GM10266 (cell line): Measurements from ENCODE around the gene TNFRSF12A.

Source experiments
- DNase-seq: peaks from one replicate; pipeline ENCODE4 v3.0.0; 2012; ENCODE audit errors: extremely low spot score
- TF ChIP-seq, protein P1 (sequence below): IDR thresholded peaks from 2 replicates; pipeline ENCODE4 v1.5.1; 2012; ENCODE audit warnings: mild to moderate bottlenecking, low read depth; ENCODE audit not compliant: control insufficient read depth, insufficient read depth; ENCODE audit errors: missing control alignments

TNFRSF12A gene

DNA sequence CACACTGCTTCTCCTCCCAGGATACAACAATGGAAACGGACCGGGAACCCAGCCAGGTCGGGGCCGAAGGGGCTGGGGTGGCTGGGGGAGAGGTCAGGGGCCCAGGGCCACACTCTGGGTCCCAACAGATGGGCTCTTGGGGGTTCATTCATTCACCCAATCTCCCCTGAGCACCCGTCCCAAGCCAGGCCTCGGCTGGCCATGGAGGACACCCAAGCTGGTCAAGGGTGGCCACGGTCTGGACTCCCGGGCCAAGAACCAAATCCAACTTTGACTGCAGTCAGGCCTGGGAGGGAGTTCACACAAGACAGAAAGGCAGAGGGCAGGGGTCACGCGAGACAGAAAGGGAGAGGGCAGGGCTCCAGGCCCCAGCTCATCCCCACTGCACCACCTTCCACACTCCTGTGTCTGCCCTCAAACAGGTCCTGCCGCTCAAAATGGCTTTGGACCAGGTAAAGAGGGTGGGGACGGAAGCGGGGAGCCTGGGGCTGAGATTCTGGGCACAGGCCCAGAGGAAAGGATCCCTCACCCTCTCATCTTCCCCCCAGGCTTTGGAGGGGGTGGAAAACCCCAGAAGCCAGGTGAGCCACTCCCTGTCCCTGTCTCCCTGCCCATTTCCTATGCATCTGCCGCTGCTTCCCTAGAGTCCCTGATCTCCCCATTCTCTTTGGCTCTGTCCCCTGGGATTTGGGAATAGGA, 27.6 kb upstream of the TNFRSF12A start:
- no peak for DNase-seq
- TF ChIP-seq, protein P1, sequence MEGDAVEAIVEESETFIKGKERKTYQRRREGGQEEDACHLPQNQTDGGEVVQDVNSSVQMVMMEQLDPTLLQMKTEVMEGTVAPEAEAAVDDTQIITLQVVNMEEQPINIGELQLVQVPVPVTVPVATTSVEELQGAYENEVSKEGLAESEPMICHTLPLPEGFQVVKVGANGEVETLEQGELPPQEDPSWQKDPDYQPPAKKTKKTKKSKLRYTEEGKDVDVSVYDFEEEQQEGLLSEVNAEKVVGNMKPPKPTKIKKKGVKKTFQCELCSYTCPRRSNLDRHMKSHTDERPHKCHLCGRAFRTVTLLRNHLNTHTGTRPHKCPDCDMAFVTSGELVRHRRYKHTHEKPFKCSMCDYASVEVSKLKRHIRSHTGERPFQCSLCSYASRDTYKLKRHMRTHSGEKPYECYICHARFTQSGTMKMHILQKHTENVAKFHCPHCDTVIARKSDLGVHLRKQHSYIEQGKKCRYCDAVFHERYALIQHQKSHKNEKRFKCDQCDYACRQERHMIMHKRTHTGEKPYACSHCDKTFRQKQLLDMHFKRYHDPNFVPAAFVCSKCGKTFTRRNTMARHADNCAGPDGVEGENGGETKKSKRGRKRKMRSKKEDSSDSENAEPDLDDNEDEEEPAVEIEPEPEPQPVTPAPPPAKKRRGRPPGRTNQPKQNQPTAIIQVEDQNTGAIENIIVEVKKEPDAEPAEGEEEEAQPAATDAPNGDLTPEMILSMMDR: no peak

DNA sequence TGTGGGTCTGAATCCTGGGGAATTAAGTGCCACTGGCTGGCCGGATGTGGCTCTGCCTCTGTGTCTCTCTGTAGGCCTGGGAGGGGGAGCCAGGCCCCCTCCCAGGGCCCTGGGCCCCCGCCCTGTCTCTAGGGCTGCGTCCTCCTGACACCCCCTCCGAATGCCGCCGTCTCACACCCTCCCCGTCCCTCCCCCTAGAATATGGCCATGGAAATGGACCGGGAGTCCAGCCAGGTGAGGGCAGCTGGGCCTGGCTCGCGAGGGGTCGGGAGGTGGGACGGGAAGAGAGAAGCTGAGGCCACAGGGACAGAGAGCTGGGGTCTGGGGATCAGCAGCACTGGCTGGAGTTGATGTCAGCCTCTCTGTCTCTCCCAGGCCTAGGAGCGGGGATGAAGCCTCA, 23.9 kb upstream of the TNFRSF12A start:
- DNase-seq: no peak
- TF ChIP-seq, protein P1: no peak

DNA sequence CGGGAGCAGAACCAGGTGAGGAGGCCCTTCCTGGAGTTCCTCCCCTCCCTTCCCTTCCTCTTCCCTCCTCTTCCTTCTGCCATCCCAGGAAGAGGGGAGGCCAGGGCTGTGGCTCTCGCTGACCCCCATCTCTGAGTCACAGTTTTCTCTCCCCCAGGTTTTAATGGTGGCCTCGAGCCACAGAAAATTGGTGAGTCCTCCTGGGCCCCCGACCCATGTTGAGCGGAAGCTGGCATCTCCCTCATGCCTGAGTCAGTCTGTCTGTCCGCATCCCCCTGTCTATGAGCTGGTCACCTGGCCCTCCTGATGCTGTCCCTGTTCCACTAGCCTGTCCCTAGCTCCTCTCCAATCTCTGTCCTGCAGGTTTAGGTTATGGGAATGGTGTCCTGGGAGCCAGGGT, 20.2 kb upstream of the TNFRSF12A start:
- TF ChIP-seq, protein P1: no peak
- DNase-seq: no peak

DNA sequence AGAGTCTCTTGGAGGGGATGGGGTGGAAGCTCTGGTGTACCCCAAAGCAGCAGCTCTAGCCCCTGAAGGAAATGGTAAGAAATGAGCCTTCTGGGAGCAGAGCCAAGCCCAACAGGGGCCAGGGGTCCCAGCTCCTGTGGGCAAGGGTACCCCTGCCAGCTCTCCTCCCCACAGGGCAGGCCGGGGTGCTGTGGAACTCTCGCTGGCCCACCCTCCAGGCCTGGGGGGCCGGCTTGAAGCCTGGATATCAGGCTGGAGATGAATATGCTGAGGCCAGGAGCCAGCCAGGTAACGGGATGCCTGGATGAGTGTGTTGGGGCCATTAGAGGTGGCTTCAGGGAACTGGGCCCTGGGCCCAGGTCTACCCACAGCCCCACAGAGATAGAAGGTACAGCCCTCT, 19.6 kb upstream of the TNFRSF12A start:
- TF ChIP-seq, protein P1: no peak
- DNase-seq: no peak

DNA sequence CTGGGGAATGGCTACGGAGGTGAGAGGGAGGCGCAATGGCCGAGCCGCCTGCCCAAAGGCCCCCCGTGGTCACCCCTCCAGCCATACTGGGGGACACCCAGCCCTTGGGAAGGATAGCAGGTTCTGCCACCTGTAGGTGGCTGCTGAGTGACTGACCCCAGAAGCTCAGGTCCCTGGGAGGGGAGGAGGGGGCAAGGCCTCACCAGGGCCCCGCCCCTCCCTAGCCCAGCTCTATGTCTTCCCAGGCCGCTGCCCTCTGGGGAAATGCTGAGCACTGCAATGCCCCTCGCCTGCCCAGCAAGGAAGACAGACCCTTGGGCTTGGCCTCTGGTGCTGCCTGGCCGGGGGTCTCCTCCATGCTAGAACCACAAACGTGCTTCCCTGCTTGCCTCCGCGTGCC, 18.9 kb upstream of the TNFRSF12A start:
- DNase-seq: no peak
- TF ChIP-seq, protein P1: no peak

DNA sequence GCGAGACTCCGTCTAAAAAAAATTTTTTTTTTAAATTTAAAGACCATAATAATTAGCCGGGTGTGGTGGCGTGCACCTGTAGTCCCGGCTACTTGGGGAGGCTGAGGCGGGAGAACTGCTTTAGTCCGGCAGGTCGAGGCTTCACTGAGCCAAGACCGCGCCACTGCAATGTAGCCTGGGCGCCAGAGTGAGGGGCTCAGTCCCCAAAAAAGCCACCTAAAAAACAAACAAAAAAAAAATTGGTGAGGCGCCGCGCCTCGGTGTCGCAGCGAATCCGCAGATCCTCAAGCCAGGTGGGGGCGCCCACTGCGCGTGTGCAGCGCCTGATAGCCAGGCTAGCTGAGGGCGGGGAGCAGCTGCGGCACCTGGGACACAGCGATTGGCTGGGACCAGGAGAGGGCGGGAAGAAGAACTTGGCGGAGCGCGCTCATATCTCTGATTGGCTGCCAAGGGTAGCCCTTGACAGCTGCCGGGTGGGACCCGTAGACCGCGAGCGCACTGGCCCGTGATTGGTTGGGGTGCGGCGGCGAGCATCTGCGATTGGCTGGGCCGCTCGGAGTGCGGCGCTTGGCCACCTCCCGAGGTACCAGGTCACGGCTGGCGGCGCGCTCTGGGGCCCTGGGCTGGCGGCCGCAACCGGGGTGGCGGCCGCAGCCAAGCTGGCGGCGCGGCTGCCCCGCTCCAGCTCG, 16.4 kb upstream of the TNFRSF12A start:
- peak; percentile 99 for DNase-seq
- TF ChIP-seq, protein P1: peak; percentile 83

DNA sequence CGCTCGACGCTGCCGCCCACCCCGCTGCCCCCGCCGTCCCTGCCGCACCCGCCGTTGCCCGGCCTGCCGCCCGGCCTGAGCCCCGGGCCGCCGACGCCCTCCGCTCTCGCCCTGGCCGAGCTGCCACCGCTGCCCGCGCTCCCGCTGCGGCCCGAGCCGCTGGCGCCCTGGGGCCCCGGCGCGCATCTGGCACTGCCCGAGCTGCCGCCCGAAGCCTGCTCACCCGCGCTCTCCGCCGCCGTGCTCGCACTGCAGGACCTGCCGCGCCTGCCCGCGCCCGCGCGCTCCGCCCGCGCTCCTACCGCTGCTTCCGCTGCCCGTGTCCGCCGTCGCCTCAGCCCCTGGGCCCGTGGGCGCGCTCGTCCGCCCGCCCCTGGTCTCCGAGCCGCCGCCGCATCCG, 15.8 kb upstream of the TNFRSF12A start:
- TF ChIP-seq, protein P1: no peak
- no peak for DNase-seq
